Fibroblast of the aortic adventitia (primary cell): ENCODE data around the gene AIPL1. TPM values are rescaled to one million over a fixed set of nuclear protein-coding genes. Genes with fewer than 3 reads are reported as not detected.

ENCODE experiments used
- DNase-seq: peaks from one replicate; pipeline ENCODE4 v3.0.0-alpha.2; 2010; ENCODE audit warnings: low read depth
- H3K4me3 ChIP-seq: 2 replicates; pipeline ENCODE4 v1.5.1; 2011; ENCODE audit warnings: low read depth, mild to moderate bottlenecking, control low read depth, low read length, moderate library complexity
- total RNA-seq: library from RNA; depleted of rRNA; stranded (reverse); fragments of >200 nt; gene quantifications from 2 replicates; pipeline ENCODE4 v1.2.3, GENCODE V29; 2012; ENCODE audit warnings: low replicate concordance
- TF ChIP-seq, protein P1 (sequence below): IDR thresholded peaks from 2 replicates; pipeline ENCODE4 v1.5.1; 2011; ENCODE audit warnings: mild to moderate bottlenecking, low read length, control low read depth, inconsistent platforms; ENCODE audit not compliant: insufficient read depth

AIPL1 gene
- total RNA-seq, 1 donor: 0.09 TPM

DNA sequence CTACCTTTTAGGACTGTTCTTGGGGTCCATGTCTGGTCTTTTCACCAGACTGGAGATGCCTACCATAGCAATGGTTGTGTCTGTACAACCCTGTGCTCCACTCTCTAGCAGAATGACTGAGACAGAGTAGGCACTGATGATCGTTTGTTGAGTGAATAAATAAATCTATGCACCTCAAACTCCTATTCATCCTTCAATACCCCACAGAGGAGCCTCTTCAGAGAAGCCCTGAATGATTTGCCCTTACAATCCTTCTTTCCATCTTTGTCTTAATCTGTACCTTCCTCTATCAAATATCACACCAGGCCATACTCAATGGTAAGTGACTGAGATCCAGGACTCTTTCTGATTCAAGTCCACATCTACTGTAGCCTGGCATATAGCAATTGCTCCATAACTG, 32.6 kb upstream of the AIPL1 start:
- H3K4me3 ChIP-seq: no peak overlapping the region
- no peak for DNase-seq
- TF ChIP-seq, protein P1, sequence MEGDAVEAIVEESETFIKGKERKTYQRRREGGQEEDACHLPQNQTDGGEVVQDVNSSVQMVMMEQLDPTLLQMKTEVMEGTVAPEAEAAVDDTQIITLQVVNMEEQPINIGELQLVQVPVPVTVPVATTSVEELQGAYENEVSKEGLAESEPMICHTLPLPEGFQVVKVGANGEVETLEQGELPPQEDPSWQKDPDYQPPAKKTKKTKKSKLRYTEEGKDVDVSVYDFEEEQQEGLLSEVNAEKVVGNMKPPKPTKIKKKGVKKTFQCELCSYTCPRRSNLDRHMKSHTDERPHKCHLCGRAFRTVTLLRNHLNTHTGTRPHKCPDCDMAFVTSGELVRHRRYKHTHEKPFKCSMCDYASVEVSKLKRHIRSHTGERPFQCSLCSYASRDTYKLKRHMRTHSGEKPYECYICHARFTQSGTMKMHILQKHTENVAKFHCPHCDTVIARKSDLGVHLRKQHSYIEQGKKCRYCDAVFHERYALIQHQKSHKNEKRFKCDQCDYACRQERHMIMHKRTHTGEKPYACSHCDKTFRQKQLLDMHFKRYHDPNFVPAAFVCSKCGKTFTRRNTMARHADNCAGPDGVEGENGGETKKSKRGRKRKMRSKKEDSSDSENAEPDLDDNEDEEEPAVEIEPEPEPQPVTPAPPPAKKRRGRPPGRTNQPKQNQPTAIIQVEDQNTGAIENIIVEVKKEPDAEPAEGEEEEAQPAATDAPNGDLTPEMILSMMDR: no peak

DNA sequence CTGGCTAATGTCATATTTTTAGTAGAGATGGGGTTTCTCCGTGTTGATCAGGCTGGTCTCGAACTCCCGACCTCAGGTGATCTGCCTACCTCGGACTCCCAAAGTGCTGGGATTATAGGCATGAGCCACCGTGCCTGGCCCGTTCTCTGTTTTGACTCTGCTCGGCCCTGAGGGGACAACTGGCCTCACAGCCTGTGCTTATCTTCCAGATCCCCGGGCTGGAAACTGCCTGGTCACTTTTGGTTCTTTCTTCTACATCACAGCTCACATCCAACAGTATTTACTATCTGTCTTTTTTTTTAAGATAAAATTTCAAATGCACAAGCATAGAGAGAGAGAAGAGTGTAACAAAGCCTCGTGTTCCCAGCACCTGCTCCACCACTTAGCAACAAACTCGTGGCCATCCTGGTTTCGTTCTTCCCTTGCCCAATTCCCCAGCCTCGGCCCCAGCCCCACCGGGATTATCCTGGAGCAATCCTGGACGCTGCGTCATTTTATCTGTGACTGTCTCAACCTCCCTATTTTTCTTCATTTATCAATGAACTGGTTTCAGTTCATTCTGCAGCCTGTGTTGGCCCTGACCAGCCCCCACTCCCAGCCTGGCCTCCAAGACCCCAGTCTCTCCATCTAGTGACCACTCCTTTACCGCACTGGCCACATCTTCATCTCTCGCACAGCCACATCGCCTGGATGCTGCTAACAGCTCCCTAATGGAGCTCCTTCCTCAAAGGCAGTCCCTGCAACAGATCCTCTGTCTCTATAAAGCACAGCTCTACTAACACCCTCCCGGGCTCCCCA, 30.5 kb upstream of the AIPL1 start:
- no peak for DNase-seq
- H3K4me3 ChIP-seq: no peak overlapping the region
- TF ChIP-seq, protein P1: no peak

DNA sequence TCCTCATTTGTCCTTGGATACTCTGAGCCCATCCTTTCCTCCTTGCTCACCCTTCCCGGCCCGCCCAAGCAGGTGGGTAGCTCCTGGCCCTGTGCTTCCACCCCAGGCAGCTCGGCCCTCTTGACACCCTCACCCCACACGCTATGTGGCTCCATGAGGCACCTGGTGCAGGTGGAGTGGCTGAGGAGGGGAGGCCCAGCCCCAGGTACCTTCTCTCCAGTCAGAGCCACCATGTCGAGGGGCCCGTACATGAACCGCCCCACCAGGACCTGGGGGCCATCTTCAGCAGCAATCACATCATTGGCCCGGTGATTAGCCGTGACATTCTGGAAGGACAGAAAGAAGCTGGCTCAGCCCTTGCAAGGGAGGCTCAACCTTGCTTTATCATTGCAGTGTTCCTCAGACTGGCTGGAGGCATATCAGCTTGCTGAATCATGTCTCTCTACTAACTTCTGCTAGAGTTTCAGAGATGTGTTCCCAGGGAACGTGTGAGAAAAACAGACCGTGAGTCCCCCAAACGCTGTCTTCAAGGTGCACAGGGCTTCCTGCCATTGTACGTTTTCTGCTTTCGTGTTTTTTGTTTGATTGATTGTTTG, 29.6 kb upstream of the AIPL1 start:
- DNase-seq: no peak
- TF ChIP-seq, protein P1: no peak

DNA sequence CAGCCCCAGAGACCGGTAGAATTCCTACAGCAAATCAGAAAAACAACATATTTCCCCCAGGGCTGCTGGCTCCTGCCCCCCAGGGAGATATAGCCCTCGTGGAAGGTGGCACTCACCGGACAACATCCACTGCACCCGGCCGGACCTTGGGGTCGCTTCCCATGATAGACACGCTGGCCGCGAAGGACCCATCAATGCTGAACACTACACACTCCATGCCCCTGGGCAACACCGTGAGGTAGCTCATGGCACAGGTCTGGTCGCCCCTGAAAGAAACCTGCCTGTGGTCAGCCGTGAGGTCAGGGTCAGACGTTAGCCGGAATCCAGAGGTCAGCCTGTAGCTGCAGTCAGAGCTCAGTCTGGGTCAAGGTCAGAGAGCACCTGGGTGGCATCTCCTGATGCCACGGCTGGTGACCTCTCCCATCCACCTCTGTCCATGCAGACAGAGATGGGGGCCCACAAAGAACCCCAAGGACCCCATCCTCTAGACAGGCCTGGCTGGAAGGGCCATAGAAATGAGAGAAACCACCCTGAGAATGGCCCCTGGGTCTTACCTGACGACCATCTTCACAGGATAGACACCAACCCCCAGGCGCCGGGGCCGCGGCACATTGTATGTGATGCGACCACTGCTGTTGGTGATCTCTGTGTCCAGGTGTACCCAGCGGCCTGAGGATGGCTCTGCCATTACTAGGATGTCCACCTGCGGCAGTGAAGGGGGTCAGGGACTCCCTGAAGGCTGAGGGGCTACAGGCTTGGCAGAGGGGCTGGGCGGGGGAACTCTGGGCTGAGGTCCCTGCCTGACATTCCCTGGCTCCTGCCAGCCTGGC, 28.9 kb upstream of the AIPL1 start:
- DNase-seq: no peak
- no peak overlapping the region for H3K4me3 ChIP-seq
- TF ChIP-seq, protein P1: no peak

More for the DNA sequence above, 29.6 kb upstream of the AIPL1 start:
- no peak overlapping the region for H3K4me3 ChIP-seq

DNA sequence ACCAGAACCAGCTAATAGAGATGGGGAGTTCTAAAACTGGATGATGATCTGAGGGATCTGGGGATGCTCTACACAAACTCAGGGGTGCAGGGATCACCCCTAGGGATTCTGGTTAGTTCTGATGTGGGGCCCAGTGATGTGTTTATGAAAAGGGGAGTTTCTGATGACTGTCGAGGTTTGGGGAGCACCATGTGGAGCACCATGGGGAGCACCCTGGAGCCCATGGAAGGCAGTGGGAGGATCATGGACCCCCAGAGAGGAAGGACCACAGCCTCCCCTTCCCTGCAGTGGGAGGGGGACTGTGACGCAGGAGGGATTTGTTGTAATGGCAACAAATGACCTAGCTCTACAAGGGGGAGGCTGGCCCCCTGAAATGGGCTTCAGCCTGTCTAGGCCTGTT, 27.8 kb upstream of the AIPL1 start:
- TF ChIP-seq, protein P1: no peak
- no peak overlapping the region for H3K4me3 ChIP-seq
- no peak for DNase-seq

DNA sequence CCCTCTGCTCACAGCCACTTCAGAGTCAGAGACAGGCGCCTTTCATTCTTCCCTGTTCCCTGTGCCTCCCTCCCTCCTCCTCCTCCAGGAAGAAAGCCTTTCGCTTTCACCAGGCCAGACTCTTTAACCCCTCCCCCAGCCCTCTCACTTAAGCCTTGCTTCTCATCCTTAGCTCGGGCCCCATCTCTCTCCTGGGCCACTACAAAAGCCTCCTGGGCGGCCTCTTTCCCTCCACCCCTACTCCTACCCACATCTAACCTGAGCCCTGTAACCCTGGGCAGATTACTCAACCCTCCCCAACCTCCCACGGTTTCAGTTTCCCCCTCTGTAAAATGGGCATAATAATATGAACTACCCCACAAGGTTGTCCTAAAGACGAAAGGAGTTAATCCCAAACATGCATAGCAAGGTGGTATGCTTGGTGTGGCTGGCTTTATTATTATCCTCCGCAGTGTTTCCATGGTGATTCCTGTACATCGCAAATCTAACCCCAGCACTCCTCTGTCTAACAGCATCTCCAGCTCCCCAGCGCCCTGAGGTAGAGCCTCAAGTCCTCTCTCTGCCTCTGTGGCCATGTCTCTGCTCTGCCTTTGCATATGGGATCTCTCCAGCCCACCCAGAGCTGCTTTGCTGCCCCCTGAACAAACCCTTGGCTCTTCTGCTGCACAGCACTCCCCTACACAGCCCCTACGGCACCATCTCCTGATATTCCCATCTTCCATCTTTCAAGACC, 27.0 kb upstream of the AIPL1 start:
- no peak for DNase-seq
- no peak overlapping the region for H3K4me3 ChIP-seq
- TF ChIP-seq, protein P1: no peak
